Astrocyte (in vitro differentiated cells and primary cell): ENCODE data around the gene MON1B.

Source experiments
- EZH2 ChIP-seq: IDR thresholded peaks from 2 replicates; pipeline ENCODE4 v1.6.1; 2012; ENCODE audit warnings: mild to moderate bottlenecking, low read length, inconsistent platforms; ENCODE audit not compliant: insufficient read depth
- TF ChIP-seq, protein P1 (sequence below): IDR thresholded peaks from 2 replicates; pipeline ENCODE4 v1.5.1; 2011; ENCODE audit warnings: low read depth, mild to moderate bottlenecking, inconsistent platforms, low read length, moderate library complexity; ENCODE audit not compliant: insufficient read depth

DNA sequence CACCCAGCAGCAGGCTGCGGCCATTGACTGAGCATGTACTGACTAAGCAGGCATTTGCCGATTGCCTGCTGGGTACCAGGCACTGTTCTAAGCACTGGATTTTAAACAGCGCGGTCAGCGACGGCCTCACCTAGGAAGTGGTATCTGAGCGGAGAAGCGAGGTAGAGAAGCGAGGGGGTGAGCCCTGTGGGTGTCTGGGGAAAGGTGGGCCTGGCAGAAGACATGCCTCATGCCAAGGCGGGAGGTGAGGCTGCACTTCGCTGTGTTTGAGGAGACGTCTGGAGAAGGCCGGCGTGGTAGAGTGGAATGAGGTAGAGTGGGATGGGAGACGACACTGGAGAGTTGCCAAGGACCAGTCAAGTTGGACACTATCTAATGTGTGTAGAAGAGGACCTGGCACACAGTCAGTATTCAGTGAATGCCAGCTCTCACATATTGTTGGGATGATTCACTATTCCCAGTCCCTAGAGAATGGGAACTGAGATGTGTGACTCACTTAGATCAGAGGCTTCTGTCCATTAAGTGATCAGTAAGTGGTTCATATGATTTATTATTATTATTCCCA, 22.6 kb downstream of the MON1B start:
- TF ChIP-seq, protein P1, sequence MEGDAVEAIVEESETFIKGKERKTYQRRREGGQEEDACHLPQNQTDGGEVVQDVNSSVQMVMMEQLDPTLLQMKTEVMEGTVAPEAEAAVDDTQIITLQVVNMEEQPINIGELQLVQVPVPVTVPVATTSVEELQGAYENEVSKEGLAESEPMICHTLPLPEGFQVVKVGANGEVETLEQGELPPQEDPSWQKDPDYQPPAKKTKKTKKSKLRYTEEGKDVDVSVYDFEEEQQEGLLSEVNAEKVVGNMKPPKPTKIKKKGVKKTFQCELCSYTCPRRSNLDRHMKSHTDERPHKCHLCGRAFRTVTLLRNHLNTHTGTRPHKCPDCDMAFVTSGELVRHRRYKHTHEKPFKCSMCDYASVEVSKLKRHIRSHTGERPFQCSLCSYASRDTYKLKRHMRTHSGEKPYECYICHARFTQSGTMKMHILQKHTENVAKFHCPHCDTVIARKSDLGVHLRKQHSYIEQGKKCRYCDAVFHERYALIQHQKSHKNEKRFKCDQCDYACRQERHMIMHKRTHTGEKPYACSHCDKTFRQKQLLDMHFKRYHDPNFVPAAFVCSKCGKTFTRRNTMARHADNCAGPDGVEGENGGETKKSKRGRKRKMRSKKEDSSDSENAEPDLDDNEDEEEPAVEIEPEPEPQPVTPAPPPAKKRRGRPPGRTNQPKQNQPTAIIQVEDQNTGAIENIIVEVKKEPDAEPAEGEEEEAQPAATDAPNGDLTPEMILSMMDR = no peak
- TF ChIP-seq EZH2 = no peak
